Neural cell (in vitro differentiated cells): Measurements from ENCODE around the gene CD200.

Experiments used
- EP300 ChIP-seq: fragments of 450-650 bp; conservative IDR thresholded peaks from 2 replicates; pipeline ENCODE4 v1.6.1; 2014; ENCODE audit warnings: antibody characterized with exemption, mild to moderate bottlenecking, moderate library complexity; ENCODE audit not compliant: poor library complexity, severe bottlenecking
- EZH2 ChIP-seq: fragments of 200-600, 300-800 bp; shearing (Covaris generic), sonication (generic); IDR thresholded peaks from 2 replicates; pipeline ENCODE4 v1.6.1; 2014; ENCODE audit warnings: antibody characterized with exemption, low read length, borderline replicate concordance, mild to moderate bottlenecking; ENCODE audit not compliant: insufficient read depth, poor library complexity, severe bottlenecking
- MXI1 ChIP-seq: fragments of 450-650 bp; conservative IDR thresholded peaks from 2 replicates; pipeline ENCODE4 v1.6.1; 2014; ENCODE audit warnings: antibody characterized with exemption, mild to moderate bottlenecking; ENCODE audit not compliant: poor library complexity, severe bottlenecking
- RAD21 ChIP-seq: fragments of 450-650 bp; conservative IDR thresholded peaks from 2 replicates; pipeline ENCODE4 v1.6.1; 2014; ENCODE audit warnings: antibody characterized with exemption, mild to moderate bottlenecking, moderate library complexity
- TF ChIP-seq, protein P1 (sequence below): fragments of 450-650 bp; IDR thresholded peaks from 2 replicates; pipeline ENCODE4 v1.5.1; 2014; ENCODE audit warnings: antibody characterized with exemption, mild to moderate bottlenecking, moderate library complexity; ENCODE audit not compliant: poor library complexity, severe bottlenecking

DNA sequence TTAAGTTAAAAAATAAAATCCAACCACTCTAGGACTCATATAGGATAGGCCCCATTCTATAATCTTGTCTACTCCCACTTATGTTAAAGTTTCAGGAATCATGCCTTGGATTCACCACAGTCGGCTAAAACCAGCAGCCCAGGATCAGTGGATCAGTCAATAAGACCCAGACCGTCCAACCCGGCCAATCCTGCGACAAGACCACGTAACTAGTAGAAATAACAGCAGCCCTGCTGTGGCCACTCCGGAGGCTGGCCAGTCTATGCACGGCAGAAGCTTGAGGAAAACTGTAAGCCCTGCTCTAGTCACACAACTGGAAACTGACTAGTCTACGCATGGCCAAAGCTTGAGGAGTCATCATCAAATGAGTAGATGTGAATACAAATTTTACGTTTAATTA, 26.1 kb upstream of the CD200 start:
- TF ChIP-seq EZH2 (no peak), RAD21 (no peak), EP300 (no peak), MXI1 (no peak)
- TF ChIP-seq, protein P1, sequence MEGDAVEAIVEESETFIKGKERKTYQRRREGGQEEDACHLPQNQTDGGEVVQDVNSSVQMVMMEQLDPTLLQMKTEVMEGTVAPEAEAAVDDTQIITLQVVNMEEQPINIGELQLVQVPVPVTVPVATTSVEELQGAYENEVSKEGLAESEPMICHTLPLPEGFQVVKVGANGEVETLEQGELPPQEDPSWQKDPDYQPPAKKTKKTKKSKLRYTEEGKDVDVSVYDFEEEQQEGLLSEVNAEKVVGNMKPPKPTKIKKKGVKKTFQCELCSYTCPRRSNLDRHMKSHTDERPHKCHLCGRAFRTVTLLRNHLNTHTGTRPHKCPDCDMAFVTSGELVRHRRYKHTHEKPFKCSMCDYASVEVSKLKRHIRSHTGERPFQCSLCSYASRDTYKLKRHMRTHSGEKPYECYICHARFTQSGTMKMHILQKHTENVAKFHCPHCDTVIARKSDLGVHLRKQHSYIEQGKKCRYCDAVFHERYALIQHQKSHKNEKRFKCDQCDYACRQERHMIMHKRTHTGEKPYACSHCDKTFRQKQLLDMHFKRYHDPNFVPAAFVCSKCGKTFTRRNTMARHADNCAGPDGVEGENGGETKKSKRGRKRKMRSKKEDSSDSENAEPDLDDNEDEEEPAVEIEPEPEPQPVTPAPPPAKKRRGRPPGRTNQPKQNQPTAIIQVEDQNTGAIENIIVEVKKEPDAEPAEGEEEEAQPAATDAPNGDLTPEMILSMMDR = no peak
